ENCODE measurements around the gene SMAD4.

Gene SMAD4

GRCh38 chr18:51076503-51076902, 46.5 kb downstream of the SMAD4 start:
- DNase-seq (ENCODE audit: low read depth): peak; percentile 24
- no peak for TF ChIP-seq CTCF (conservative IDR thresholded peaks at IDR 0.05; ENCODE audit: control insufficient read depth, insufficient read depth, low read depth, low read length)
- no peak overlapping the region for H3K4me3 ChIP-seq (ENCODE audit: control insufficient read depth, low read depth, low read length)

- H3K4me3 ChIP-seq (ENCODE audit: control insufficient read depth, low read depth, low read length): no peak overlapping the region
- no peak for TF ChIP-seq CTCF (conservative IDR thresholded peaks at IDR 0.05; ENCODE audit: control insufficient read depth, insufficient read depth, low read depth, low read length)
- DNase-seq (ENCODE audit: low read depth): peak; percentile 73
These were observed 47.2 kb downstream of the SMAD4 start for GRCh38 chr18:51077217-51077616.

GRCh38 chr18:51078026-51078425, 48.0 kb downstream of the SMAD4 start:
- no peak for TF ChIP-seq CTCF (conservative IDR thresholded peaks at IDR 0.05; ENCODE audit: control insufficient read depth, insufficient read depth, low read depth, low read length)
- H3K4me3 ChIP-seq (ENCODE audit: control insufficient read depth, low read depth, low read length): no peak overlapping the region
- no peak for DNase-seq (ENCODE audit: low read depth)

- DNase-seq (ENCODE audit: low read depth): no peak
- TF ChIP-seq CTCF (conservative IDR thresholded peaks at IDR 0.05; ENCODE audit: control insufficient read depth, insufficient read depth, low read depth, low read length): no peak
- H3K4me3 ChIP-seq (ENCODE audit: control insufficient read depth, low read depth, low read length): no peak overlapping the region
These were observed 52.7 kb downstream of the SMAD4 start for GRCh38 chr18:51082571-51083267.

- no peak for DNase-seq (ENCODE audit: low read depth)
- TF ChIP-seq CTCF (conservative IDR thresholded peaks at IDR 0.05; ENCODE audit: control insufficient read depth, insufficient read depth, low read depth, low read length): no peak
- no peak overlapping the region for H3K4me3 ChIP-seq (ENCODE audit: control insufficient read depth, low read depth, low read length)
These were observed 53.4 kb downstream of the SMAD4 start for GRCh38 chr18:51083398-51083797.

- H3K4me3 ChIP-seq (ENCODE audit: control insufficient read depth, low read depth, low read length): no peak overlapping the region
- TF ChIP-seq CTCF (conservative IDR thresholded peaks at IDR 0.05; ENCODE audit: control insufficient read depth, insufficient read depth, low read depth, low read length): no peak
- no peak for DNase-seq (ENCODE audit: low read depth)
These were observed 58.4 kb downstream of the SMAD4 start for GRCh38 chr18:51088410-51088809.

GRCh38 chr18:51089691-51090090, 59.7 kb downstream of the SMAD4 start:
- peak; percentile 28 for DNase-seq (ENCODE audit: low read depth)
- H3K4me3 ChIP-seq (ENCODE audit: control insufficient read depth, low read depth, low read length): no peak overlapping the region
- no peak for TF ChIP-seq CTCF (conservative IDR thresholded peaks at IDR 0.05; ENCODE audit: control insufficient read depth, insufficient read depth, low read depth, low read length)

Measured in fibroblast of mammary gland (primary cell).